PC-9 (cell line): ENCODE data around the gene SF3B5.

Experiments used
- CTCF ChIP-seq: fragments of 200-600 bp; sonication (generic); conservative IDR thresholded peaks from 2 replicates; pipeline ENCODE4 v1.6.1; 2017; ENCODE audit warnings: mixed run types, antibody characterized with exemption, mild to moderate bottlenecking, moderate library complexity
- EZH2 ChIP-seq: fragments of 200-600 bp; sonication (generic); IDR thresholded peaks from 2 replicates; pipeline ENCODE4 v1.8.0; 2017; ENCODE audit warnings: antibody characterized with exemption, low read depth

DNA sequence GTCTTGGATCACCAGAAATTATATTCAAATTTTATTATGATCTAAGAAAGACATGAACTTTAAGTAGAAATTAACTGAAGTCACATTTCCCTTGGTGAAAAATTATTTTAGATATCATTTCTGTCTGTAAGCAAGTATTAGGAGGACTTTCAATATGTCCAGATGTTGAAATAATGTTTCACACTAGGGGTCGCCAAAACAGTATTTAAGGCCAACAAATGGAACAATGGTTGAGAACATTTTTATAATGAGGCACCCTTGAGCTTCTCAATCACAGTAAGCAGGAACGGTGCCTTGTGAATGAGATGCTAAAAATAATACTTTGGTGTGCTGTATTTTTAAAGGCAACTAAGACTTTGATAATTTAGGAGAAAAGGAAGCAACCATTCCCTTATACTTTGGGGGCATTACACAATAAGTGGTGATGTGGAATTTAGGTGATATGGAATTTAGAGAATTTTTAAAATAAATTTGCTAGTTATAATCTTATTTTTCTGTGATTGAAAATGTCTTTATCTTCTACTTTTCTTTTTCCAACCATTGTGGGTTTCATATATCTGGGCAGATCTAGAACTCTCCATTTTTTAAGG, 9.6 kb upstream of the SF3B5 start:
- TF ChIP-seq CTCF = peak; percentile 84
- TF ChIP-seq EZH2 = no peak
